Mammary epithelial cell (primary cell): ENCODE results near the gene PTPN11.

Experiments used
- CTCF ChIP-seq, 2 donors: IDR thresholded peaks in 1 of 2; conservative IDR thresholded peaks in 1 of 2; 2 replicates each; pipeline ENCODE4 v1.5.1; 2011 to 2012; ENCODE audit warnings: inconsistent platforms in 2 of 2, low read length in 2 of 2, mild to moderate bottlenecking in 2 of 2, control low read depth in 1 of 2, low read depth in 1 of 2; ENCODE audit not compliant: insufficient read depth in 1 of 2; ENCODE audit errors: extremely low read depth in 1 of 2
- EZH2 ChIP-seq: IDR thresholded peaks from 2 replicates; pipeline ENCODE4 v1.6.1; 2012; ENCODE audit warnings: low read length, inconsistent platforms, borderline replicate concordance

DNA sequence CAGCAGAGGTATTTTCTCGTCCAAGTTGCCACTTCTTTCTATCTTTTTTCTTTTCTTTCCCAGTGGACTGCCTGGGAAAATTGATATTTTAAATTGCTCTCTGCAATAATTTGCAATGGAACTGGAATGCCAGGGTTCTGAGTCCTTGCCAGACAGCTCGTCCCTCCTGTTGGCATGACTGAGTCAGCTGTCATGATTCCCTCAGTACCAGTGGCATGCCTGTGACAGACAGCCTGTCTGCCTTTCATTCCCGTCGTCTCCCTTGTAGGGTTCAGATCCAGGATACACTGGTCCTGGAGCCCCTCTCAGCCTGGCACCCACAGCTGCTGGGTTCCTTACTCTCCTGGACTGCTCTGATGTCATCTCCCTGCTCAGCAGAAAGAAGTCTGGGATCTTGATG lies 84.8 kb downstream of the PTPN11 start:
- no peak for TF ChIP-seq CTCF (conservative IDR thresholded peaks at IDR 0.05 in 1 of 2, IDR thresholded peaks at IDR 0.05 in 1 of 2; ENCODE audit: extremely low read depth in 1 of 2, insufficient read depth in 1 of 2, low read depth in 1 of 2, low read length in 2 of 2)
- no peak for TF ChIP-seq EZH2
